Tibial artery (tissue), 4 donors: ENCODE data around the gene SH2D7.

Experiments
- DNase-seq, 2 donors: peaks; one replicate each; pipeline ENCODE4 v3.0.0-alpha.2; 2019
- H3K27ac ChIP-seq, 2 donors: fragments of 200-600 bp; sonication (generic) in 1 of 2; 1 replicate in 1 of 2; 2 replicates in 1 of 2; pipeline ENCODE4 v1.5.1; 2018 to 2019; ENCODE audit warnings: mild to moderate bottlenecking in 1 of 2
- H3K27me3 ChIP-seq, 2 donors: fragments of 200-600 bp; sonication (generic) in 1 of 2; one replicate each; pipeline versions ENCODE4 v1.5.1 to v1.6.0; 2016 to 2019
- H3K36me3 ChIP-seq, 3 donors: fragments of 200-600 bp; sonication (generic) in 2 of 3; one replicate each; pipeline ENCODE4 v1.5.1; 2016 to 2019; ENCODE audit warnings: mild to moderate bottlenecking in 2 of 3
- H3K4me1 ChIP-seq, 4 donors: fragments of 200-600 bp; sonication (generic) in 2 of 4; 1 replicate in 3 of 4; 2 replicates in 1 of 4; pipeline ENCODE4 v1.5.1; 2016 to 2019
- H3K4me3 ChIP-seq, 2 donors: fragments of 200-600 bp; sonication (generic) in 1 of 2; 1 replicate in 1 of 2; 2 replicates in 1 of 2; pipeline ENCODE4 v1.5.1; 2018 to 2019; ENCODE audit warnings: mild to moderate bottlenecking in 2 of 2
- H3K9me3 ChIP-seq, 3 donors: fragments of 200-600 bp; sonication (generic) in 1 of 3; one replicate each; pipeline ENCODE4 v1.5.1; 2016 to 2019
- intact Hi-C: fragments of 100-400 bp; cut with DNase I; formaldehyde crosslinking; loops from one replicate; pipeline ENCODE4 v1.15.0; 2023; ENCODE audit warnings: low total_unique reads
- TF ChIP-seq, protein P1 (sequence below), 2 experiments: fragments of 200-600 bp in 1 of 2; fragments of 450-650 bp in 1 of 2; IDR thresholded peaks; one replicate each; pipeline ENCODE4 v1.5.1; 2017 to 2019; ENCODE audit warnings: antibody characterized with exemption in 2 of 2, mild to moderate bottlenecking in 1 of 2, moderate library complexity in 1 of 2

SH2D7 gene

DNA sequence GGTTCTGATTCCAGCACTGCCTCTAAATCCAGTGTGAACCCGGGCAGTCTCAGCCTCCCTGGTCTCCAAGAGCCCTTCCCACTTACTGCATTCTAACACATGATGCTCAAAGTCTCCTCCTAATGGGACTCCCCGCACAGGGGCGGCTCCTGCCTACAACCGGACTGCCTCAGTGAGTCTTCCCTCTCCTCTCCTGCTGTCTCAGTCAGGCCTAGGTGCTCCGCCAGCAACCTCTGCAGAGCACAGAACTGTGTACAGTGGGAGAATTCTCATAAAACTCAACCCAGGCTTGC lies 43.8 kb upstream of the SH2D7 start:
- Histone ChIP-seq H3K27ac (peak overlapping the region; percentile 5 to 48), H3K9me3 (no peaks in the 10 kb centered on the region), H3K27me3 (no peaks in the 10 kb centered on the region), H3K4me3 (no peak overlapping the region), H3K36me3 (peaks cover 27 to 55% (median 38%) of the 10 kb centered on the region in 3 donors), H3K4me1 (peaks cover 0 to 55% (median 26%) of the 10 kb centered on the region in 4 donors)
- peak in 1 of 2 donors; percentile 62 for DNase-seq
- intact Hi-C loops = no loop called here
- TF ChIP-seq, protein P1, sequence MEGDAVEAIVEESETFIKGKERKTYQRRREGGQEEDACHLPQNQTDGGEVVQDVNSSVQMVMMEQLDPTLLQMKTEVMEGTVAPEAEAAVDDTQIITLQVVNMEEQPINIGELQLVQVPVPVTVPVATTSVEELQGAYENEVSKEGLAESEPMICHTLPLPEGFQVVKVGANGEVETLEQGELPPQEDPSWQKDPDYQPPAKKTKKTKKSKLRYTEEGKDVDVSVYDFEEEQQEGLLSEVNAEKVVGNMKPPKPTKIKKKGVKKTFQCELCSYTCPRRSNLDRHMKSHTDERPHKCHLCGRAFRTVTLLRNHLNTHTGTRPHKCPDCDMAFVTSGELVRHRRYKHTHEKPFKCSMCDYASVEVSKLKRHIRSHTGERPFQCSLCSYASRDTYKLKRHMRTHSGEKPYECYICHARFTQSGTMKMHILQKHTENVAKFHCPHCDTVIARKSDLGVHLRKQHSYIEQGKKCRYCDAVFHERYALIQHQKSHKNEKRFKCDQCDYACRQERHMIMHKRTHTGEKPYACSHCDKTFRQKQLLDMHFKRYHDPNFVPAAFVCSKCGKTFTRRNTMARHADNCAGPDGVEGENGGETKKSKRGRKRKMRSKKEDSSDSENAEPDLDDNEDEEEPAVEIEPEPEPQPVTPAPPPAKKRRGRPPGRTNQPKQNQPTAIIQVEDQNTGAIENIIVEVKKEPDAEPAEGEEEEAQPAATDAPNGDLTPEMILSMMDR (IDR thresholded peaks at IDR 0.05) = no peak

DNA sequence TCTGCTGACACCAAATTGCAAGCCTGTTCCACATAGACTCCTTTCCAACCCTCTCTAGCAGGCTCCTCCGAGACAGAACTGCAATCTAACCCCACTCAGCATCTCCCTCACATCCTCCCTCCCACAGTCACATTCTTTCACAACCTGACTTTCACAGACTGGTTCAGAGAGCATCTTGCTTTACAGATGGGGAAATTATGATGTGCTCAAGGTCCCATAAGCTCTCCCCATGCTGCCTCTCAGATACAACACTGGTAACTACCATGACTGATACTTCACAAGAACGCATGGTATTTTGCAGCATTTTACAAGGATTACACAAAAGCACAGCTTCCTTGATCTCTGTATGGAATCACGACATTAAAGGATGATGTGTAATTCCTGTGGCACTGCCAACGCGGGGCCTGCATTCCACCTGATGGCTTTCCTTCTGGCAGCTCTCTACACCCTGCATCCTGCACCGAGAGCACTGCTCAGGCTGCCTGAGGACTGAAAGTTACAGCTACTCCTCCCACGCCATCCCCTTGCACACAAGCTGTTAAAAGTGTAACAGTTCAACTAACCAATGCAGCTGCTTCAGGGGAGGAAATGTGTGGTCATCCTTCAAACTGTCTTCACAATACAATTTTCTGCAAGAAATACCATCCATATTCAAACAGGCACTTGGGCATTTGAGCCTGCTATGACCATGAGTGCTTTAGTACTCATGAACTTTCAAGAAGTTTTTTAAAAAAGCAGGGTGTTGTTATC lies 42.5 kb upstream of the SH2D7 start:
- Histone ChIP-seq H3K27ac (no peak overlapping the region), H3K27me3 (no peaks in the 10 kb centered on the region), H3K36me3 (peaks cover 22 to 48% (median 27%) of the 10 kb centered on the region in 3 donors), H3K4me3 (no peak overlapping the region), H3K4me1 (peaks cover 0 to 61% (median 28%) of the 10 kb centered on the region in 4 donors), H3K9me3 (no peaks in the 10 kb centered on the region)
- peak in 1 of 2 donors; percentile 48 for DNase-seq
- intact Hi-C loops = no loop called here
- TF ChIP-seq, protein P1 (IDR thresholded peaks at IDR 0.05) = no peak

DNA sequence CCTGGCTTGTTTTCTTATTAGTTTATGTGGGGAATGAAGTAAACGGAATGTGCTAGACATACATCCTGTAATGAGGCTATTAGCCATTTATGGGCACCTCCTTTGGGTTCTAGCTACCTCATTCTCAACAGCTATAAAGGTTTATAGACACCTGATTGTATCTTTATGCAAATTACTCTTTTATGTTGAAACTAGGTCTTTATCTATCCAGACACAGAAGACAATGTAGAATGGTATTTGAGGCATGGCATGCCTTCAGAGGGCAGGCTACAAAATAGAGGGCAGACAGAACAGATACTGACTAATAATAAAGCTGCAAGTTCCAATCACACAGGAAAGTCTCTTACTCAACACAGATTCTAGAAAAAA lies 41.9 kb upstream of the SH2D7 start:
- Histone ChIP-seq H3K9me3 (no peaks in the 10 kb centered on the region), H3K4me3 (no peak overlapping the region), H3K36me3 (peaks cover 22 to 42% (median 25%) of the 10 kb centered on the region in 3 donors), H3K27me3 (no peaks in the 10 kb centered on the region), H3K4me1 (peaks cover 0 to 66% (median 34%) of the 10 kb centered on the region in 4 donors), H3K27ac (no peak overlapping the region)
- TF ChIP-seq, protein P1 (IDR thresholded peaks at IDR 0.05) = no peak
- intact Hi-C loops = no loop called here
- DNase-seq = no peak

DNA sequence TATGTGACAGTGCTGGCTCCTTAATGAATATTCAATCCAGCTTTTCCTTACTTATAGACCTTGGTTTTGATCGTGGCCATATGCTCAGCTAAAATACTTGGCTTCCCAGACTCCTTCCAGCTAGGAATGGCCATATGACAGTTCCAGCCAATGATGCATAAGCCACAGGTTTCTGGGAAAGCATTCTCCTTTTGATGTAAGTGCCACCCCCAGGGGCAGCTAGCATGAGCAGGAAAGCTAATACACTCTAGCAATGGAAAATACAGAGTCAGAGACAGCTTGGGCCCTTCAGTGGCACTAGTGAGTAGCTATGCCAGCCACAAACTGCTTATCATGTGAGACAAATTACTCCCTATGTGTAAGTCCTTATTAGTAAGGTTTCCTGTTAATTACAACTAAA lies 41.5 kb upstream of the SH2D7 start:
- Histone ChIP-seq H3K4me3 (no peak overlapping the region), H3K36me3 (peaks cover 22 to 42% (median 25%) of the 10 kb centered on the region in 3 donors), H3K27ac (no peak overlapping the region), H3K4me1 (peaks cover 0 to 70% (median 38%) of the 10 kb centered on the region in 4 donors), H3K27me3 (no peaks in the 10 kb centered on the region), H3K9me3 (no peaks in the 10 kb centered on the region)
- peak in 1 of 2 donors; percentile 13 for DNase-seq
- TF ChIP-seq, protein P1 (IDR thresholded peaks at IDR 0.05) = no peak
- intact Hi-C loops = no loop called here

DNA sequence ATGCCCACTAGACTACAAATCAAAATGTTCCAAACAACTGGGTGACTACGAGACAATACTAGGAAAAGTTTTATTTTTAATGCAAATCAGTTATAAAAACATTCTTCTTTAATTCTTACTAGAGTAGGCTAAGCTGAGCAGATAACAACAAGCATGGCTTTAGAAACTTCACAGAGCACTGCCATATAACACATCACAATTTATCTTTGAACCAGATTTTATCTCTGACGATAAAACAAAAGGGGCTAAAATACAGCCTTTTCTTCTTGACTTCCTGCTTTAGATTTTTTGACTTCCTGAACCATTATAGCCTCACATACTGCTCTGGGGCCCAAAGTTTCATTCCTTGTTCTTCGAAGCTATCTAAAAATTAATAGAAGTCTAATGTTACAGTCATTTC lies 40.8 kb upstream of the SH2D7 start:
- H3K36me3 ChIP-seq = peaks cover 22 to 39% (median 22%) of the 10 kb centered on the region in 3 donors
- no peak overlapping the region for H3K4me3 ChIP-seq
- H3K27ac ChIP-seq = no peak overlapping the region
- H3K4me1 ChIP-seq = peaks cover 0 to 77% (median 45%) of the 10 kb centered on the region in 4 donors
- DNase-seq = no peak
- H3K27me3 ChIP-seq = no peaks in the 10 kb centered on the region
- TF ChIP-seq, protein P1 (IDR thresholded peaks at IDR 0.05) = no peak
- intact Hi-C loops = no loop called here
- H3K9me3 ChIP-seq = no peaks in the 10 kb centered on the region
